Measurements from ENCODE around the gene ITGB7.
A peak's percentile ranks its signal among the peaks of the same experiment; 100 is the strongest.

DNA sequence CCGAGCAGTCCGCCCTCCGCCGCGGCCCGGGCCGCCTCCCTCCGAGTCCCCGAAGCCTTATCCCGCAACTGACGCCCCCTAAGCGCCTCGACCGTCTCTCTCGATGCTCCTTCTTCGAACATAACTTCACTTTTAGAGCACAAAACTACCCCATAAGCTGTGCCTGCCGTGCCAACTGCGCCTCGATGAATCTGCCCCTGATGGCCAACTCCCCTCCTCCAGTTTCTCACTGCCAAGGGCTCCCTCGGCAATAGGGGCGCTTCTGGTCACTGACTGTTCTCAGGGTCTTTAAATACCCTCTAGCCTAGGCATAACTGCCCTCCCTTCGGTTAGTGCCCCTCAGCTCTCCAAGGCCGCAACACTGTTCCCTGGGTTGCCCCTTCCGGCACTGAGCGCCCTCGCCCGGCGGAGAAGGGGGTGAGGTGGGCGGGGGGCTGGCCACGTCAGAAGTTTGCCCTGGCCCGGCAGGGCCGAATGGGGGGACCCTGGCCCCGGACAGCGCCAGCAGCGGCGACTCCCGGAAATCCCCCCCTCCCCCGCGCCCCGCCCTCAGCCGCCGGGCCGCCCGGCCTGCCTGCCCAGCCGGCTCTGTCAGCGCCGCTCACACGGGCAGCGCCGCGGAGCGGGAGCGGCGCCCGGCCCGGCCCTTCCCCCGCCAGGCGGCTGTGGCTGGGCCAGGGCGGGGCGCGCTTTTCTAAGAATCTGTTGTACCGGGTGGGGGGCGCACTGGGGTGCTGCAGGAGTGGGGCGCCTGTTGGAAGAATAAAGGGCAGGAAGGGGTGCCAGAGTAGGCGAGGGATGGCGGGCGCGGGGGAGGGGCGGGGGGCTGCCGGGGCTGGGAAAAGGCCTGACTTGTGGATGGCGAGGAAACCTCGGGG lies 14.4 kb upstream of the ITGB7 start:
- TF ChIP-seq, protein P1, sequence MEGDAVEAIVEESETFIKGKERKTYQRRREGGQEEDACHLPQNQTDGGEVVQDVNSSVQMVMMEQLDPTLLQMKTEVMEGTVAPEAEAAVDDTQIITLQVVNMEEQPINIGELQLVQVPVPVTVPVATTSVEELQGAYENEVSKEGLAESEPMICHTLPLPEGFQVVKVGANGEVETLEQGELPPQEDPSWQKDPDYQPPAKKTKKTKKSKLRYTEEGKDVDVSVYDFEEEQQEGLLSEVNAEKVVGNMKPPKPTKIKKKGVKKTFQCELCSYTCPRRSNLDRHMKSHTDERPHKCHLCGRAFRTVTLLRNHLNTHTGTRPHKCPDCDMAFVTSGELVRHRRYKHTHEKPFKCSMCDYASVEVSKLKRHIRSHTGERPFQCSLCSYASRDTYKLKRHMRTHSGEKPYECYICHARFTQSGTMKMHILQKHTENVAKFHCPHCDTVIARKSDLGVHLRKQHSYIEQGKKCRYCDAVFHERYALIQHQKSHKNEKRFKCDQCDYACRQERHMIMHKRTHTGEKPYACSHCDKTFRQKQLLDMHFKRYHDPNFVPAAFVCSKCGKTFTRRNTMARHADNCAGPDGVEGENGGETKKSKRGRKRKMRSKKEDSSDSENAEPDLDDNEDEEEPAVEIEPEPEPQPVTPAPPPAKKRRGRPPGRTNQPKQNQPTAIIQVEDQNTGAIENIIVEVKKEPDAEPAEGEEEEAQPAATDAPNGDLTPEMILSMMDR (IDR thresholded peaks at IDR 0.05), result peak in 2 of 6 experiments; percentile 10 to 12
- peak; percentile 50 to 57 for TF ChIP-seq POLR2A (IDR thresholded peaks at IDR 0.05)

Measured in adrenal gland (tissue), 5 donors.